Esophagus muscularis mucosa (tissue), 3 donors: ENCODE data around the gene RAMP3.

Source experiments
- CTCF ChIP-seq, 3 experiments: fragments of 200-600 bp in 2 of 3; fragments of 450-650 bp in 1 of 3; sonication (generic) in 2 of 3; IDR thresholded peaks; one replicate each; pipeline ENCODE4 v1.5.1; 2017 to 2019; ENCODE audit warnings: antibody characterized with exemption in 3 of 3, mild to moderate bottlenecking in 2 of 3, moderate library complexity in 1 of 3
- POLR2A ChIP-seq: fragments of 450-650 bp; IDR thresholded peaks from one replicate; pipeline ENCODE4 v1.6.1; 2017; ENCODE audit warnings: antibody characterized with exemption, moderate library complexity, mild to moderate bottlenecking, low read depth

- TF ChIP-seq CTCF (IDR thresholded peaks at IDR 0.05), result no peak
- no peak for TF ChIP-seq POLR2A
These were observed 41.4 kb downstream of the RAMP3 start for GRCh38 chr7:45198986-45199385.
